ENCODE results near the gene UBTF. TPM values are rescaled to one million over a fixed set of nuclear protein-coding genes. Genes with fewer than 3 reads are reported as not detected.

UBTF gene
- total and polyA plus RNA-seq, 9 of the 15 experiments (the other 6 are each of a cell fraction or from before 2014, with no cell fraction given): 1.2 to 113 (median 83.6) TPM

DNA sequence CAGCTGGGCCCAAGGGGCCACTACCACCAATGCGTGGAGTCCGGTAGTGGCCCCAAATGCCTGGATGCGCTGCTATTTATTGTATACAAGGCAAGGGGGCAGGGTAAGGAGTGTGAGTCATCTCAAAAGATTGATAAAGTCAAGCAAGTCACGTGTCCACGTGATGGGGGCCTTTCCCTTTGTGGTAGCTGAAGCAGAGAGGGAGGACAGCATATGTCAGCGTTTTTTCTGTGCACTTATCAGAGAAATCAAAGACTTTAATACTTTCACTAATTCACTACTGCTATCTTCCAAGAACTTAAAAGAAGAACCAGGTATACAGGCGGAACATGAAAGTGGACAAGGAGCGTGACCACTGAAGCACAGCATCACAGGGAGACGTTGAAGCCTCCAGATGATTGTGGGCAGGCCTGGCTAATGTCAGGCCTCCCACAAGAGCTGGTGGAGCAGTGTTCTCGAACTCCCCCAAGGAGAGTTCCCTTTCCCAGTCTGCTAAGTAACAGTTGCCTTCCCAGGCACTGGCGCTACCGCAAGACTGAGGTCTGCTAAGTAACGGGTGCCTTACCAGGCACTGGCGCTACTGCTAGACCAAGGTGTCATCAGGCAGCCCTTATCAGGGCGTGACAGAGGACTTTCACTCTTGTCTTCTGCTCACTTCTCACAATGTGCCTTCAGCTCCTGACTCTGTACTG lies 59.8 kb downstream of the UBTF start (continued):
- TF ChIP-seq YBX1 (IDR thresholded peaks at IDR 0.05) (no peak), KDM5B (IDR thresholded peaks at IDR 0.05; ENCODE audit: insufficient replicate concordance, low read depth, low read length) (no peak), ASH1L (IDR thresholded peaks at IDR 0.05; ENCODE audit: borderline replicate concordance, low read depth, partially characterized antibody) (no peak), YY1 (IDR thresholded peaks at IDR 0.05; ENCODE audit: borderline replicate concordance in 1 of 3, control insufficient read depth in 1 of 3, extremely low read depth in 1 of 3, insufficient read depth in 3 of 3, insufficient read length in 1 of 3, insufficient replicate concordance in 2 of 3, low read depth in 1 of 3, low read length in 2 of 3) (no peak), L3MBTL2 (IDR thresholded peaks at IDR 0.05) (peak; percentile 82), BRD9 (IDR thresholded peaks at IDR 0.05; ENCODE audit: low read depth, partially characterized antibody) (no peak), MEF2A (IDR thresholded peaks at IDR 0.05; ENCODE audit: control insufficient read depth, low read depth, low read length) (no peak), ZNF347 (CRISPR knock-in tag; IDR thresholded peaks at IDR 0.05; ENCODE audit: low read depth) (no peak), GATAD2B (IDR thresholded peaks at IDR 0.05; ENCODE audit: borderline replicate concordance) (no peak), TCF3 (CRISPR knock-in tag; IDR thresholded peaks at IDR 0.05) (peak; percentile 82), ZNF436 (CRISPR knock-in tag; IDR thresholded peaks at IDR 0.05) (no peak), POLR2A (conservative IDR thresholded peaks at IDR 0.05) (no peak), SRF (CRISPR knock-in tag; IDR thresholded peaks at IDR 0.05) (no peak; a peak in 1 of 4 replicates), POLR2B (IDR thresholded peaks at IDR 0.05; ENCODE audit: low read depth, partially characterized antibody) (peak; percentile 7), MBD2 (IDR thresholded peaks at IDR 0.05; ENCODE audit: borderline replicate concordance, low read depth) (no peak), RBBP5 (IDR thresholded peaks at IDR 0.05; ENCODE audit: borderline replicate concordance, insufficient read depth, low read length, poor library complexity, severe bottlenecking) (peak; percentile 40)
- TF ChIP-seq, protein P1, sequence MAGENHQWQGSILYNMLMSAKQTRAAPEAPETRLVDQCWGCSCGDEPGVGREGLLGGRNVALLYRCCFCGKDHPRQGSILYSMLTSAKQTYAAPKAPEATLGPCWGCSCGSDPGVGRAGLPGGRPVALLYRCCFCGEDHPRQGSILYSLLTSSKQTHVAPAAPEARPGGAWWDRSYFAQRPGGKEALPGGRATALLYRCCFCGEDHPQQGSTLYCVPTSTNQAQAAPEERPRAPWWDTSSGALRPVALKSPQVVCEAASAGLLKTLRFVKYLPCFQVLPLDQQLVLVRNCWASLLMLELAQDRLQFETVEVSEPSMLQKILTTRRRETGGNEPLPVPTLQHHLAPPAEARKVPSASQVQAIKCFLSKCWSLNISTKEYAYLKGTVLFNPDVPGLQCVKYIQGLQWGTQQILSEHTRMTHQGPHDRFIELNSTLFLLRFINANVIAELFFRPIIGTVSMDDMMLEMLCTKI (IDR thresholded peaks at IDR 0.05; ENCODE audit: partially characterized antibody): no peak
- TF ChIP-seq, protein P2, sequence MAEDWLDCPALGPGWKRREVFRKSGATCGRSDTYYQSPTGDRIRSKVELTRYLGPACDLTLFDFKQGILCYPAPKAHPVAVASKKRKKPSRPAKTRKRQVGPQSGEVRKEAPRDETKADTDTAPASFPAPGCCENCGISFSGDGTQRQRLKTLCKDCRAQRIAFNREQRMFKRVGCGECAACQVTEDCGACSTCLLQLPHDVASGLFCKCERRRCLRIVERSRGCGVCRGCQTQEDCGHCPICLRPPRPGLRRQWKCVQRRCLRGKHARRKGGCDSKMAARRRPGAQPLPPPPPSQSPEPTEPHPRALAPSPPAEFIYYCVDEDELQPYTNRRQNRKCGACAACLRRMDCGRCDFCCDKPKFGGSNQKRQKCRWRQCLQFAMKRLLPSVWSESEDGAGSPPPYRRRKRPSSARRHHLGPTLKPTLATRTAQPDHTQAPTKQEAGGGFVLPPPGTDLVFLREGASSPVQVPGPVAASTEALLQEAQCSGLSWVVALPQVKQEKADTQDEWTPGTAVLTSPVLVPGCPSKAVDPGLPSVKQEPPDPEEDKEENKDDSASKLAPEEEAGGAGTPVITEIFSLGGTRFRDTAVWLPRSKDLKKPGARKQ (CRISPR knock-in tag; IDR thresholded peaks at IDR 0.05): no peak
- TF ChIP-seq, protein P3, sequence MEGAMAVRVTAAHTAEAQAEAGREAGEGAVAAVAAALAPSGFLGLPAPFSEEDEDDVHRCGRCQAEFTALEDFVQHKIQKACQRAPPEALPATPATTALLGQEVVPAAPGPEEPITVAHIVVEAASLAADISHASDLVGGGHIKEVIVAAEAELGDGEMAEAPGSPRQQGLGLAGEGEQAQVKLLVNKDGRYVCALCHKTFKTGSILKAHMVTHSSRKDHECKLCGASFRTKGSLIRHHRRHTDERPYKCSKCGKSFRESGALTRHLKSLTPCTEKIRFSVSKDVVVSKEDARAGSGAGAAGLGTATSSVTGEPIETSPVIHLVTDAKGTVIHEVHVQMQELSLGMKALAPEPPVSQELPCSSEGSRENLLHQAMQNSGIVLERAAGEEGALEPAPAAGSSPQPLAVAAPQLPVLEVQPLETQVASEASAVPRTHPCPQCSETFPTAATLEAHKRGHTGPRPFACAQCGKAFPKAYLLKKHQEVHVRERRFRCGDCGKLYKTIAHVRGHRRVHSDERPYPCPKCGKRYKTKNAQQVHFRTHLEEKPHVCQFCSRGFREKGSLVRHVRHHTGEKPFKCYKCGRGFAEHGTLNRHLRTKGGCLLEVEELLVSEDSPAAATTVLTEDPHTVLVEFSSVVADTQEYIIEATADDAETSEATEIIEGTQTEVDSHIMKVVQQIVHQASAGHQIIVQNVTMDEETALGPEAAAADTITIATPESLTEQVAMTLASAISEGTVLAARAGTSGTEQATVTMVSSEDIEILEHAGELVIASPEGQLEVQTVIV (CRISPR knock-in tag; IDR thresholded peaks at IDR 0.05; ENCODE audit: borderline replicate concordance): no peak
- TF ChIP-seq, protein P4, sequence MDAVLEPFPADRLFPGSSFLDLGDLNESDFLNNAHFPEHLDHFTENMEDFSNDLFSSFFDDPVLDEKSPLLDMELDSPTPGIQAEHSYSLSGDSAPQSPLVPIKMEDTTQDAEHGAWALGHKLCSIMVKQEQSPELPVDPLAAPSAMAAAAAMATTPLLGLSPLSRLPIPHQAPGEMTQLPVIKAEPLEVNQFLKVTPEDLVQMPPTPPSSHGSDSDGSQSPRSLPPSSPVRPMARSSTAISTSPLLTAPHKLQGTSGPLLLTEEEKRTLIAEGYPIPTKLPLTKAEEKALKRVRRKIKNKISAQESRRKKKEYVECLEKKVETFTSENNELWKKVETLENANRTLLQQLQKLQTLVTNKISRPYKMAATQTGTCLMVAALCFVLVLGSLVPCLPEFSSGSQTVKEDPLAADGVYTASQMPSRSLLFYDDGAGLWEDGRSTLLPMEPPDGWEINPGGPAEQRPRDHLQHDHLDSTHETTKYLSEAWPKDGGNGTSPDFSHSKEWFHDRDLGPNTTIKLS (IDR thresholded peaks at IDR 0.05; ENCODE audit: borderline replicate concordance, low read depth): 0 out of 2 replicates have a peak, but pooled peaks have one; percentile 46

Measured in K562 (cell line).